Stimulated activated CD4-positive, alpha-beta T cell treated with anti-CD3 and anti-CD28 coated beads, Interleukin-4, amount 100 ng/mL, for 1 hour (primary cell): Measurements from ENCODE around the gene KAT2A.

Experiments used
- DNase-seq: peaks from one replicate; pipeline ENCODE4 v3.0.0-alpha.2; 2020

The KAT2A gene

DNA sequence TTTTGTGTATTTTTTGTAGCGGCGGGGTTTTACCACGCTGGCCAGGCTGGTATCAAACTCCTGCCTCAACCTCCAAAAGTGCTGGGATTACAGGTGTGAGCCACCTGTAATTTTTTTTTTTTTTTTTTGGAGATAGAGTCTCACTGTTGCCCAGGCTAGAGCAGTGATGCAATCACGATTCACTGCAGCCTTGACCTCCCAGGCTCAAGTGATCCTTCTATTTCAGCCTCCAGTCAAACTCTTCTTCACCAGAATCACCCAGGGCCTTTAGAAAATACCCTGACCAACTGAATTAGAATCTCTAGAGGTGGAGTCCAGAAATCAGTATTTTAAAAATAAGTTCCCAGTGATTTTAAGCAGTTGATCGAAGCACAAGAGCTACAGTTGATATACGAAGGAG, 14.0 kb upstream of the KAT2A start:
- DNase-seq, result no peak

DNA sequence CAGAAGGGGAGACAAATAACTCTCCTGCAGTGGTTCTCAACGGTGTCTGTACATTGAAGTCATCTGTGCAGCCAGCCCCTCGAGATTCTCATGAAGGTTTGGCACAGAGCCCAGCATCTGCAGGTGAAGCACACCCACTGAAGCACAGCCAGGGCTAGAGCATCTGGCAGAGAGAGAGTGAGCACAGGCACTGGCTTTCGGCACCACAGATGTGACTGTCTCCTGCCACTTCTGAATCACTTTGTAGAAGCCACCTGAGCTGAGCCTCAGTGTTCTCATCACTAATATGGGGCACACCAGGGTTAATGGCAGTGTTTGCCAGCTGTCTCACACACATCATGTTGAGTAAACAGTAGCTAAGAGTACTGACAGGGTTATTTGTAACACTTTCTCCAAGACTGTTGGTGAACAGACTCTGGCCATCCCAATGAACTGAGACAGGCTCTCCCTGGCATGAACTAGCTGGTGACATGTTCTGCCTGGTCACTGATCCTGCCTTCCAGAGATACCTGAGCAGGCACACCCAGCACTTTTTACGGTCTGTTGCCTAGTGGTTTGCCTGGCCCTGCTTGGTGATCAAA, 12.4 kb upstream of the KAT2A start:
- DNase-seq, result no peak

DNA sequence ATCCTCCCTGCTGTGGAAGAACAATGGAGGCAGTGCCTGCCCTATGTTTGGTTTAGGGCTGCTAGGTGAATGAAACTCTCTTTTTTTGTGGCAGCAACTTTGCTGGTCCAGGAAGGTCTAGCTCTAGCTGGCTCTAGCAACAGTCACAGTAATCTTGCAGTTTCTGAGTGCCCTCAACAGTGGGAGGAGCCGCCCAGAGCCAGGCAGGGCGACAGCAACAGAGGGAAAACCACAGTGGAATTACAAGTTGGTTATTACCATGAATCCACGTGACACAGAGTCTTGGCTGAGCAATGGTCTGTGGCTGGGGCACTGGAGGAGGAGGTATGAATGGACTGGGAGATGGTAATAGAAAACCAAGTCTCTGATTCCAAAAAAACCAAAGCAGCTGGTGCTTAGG, 11.8 kb upstream of the KAT2A start:
- DNase-seq, result no peak

DNA sequence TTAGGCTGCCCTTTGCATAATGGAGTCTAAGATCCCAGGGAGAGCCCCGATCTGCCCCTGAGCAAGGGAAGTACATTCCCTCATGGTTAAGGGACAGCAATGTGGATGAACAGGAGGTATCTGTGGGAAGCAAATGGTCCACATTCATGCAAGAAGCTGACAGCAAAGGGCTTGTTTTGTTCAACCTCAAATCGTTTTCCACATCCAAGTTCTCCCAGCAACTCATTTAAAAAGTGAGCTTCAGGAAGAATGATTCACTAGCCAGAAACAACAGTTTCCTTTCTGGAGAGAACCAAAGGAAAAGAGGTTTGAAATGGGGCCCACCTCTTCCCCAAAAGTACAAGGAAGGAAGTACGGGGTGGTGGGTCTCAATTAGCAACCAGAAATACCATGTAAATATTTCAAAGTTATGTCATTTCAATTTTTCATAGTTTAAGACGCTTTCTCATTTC, 10.8 kb upstream of the KAT2A start:
- DNase-seq, result no peak

DNA sequence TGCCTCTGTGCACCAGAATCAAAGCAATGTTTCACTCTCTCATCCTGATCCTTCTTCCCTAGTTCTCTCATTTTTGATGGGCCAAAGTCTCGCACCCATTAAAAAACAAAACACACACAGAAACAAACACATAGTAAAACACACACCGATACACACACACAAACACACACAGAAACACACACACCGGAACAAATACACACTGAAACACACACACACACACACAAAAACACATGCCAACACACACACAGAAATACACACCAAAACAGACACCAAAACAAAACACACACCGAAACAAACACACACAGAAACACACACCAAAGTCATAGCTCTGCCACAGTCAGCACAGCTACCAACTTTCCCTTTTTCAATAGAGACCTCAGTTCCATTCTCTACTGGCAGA, 10.1 kb upstream of the KAT2A start:
- no peak for DNase-seq

DNA sequence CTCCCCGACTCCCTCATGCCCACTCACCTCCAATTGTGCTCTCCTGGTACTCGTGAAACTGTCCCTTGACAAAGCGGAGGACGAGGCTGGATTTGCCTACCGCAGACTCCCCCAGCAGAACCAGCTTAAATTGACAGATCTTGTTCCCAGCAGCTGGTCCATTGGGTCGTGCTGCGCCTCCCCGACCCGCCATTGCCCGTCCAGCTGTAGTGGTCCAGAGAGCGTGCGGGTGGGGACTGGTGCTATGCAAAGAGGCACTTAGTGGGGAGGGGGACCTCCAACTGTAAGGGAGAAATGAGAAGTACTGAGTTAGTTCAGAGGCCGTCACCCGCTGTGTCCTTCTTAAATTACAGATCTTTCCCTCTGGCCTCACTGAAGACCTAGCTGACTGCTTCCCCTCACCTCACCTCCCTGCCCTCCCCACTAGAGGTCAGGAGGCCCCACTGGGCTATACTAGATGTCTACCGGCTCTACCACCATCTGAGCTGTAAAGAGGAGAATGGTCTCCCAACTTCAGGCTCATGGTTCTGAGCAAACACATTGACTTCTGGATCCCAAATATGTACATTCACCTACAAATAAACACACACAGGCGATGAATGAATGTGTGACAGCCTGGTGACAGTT, 9.3 kb upstream of the KAT2A start:
- DNase-seq, result no peak

DNA sequence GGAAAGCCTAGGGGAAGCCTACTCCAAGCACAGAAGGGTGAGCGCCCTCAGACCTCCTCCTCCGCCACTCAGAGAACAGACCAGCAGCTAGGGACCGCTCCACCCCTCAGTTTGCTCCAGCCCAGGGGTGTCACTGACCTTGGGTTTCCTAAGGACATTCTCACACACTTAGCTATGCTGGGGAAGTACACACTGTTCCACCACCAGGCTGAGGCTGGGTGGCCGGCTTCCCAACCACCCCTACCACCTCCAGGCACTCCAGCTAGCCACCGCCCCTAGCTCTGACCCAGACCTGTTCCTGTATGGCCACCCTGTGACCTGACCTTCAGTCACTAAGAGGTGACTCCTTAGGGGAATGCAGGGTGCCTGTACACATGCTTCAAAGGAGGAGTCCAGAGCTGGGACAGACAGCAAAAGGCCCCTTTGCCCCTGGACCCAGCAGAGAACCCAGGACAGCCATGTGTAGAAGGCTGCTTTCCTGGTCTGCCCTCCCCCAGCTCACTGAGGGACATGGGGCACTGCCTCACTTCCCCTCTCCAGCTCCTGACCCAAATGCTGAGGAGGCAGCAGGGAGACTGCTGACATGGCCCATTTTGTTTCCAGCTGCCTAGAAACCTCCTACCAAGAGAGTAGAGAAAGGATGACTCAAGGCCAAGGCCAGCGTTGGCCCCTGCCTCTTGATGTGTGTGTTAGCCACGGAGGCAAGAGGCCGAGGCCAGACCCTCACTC, 8.1 kb upstream of the KAT2A start:
- no peak for DNase-seq

DNA sequence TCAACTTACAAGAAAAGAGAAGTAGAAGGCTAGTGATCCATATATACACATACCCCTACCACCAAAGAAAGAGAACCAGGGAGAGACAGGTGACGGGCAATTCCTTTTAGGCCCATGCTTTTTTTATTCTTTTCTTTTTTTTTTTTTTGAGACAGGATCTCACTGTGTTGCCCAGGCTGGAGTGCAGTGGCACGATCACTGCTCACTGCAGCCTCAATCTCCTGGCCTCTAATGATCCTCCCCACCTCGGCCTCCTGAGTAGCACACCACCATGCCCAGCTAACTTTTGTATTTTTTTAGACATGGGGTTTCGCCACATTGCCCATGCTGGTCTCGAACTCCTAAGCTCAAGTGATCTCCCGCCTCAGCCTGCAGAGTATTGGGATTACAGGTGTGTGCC, 6.2 kb upstream of the KAT2A start:
- no peak for DNase-seq

DNA sequence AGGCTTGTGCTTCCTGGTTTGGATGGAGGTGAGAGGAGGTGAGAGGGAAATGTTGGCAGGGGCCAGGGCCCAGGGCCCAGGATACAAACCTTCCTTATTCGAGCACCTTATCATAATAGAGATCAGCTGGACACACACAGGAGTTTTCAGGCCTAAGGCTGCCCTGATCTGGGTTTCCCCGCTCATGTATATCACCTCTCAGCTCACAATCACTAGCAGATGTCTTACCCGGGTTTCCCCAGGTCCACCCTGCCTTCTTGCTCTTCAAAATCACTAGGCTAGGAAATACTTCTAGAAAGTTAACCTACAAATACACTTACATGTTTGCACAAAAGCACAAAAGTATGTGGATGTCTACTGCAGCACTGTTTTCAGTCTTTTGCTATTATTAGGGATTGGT, 5.7 kb upstream of the KAT2A start:
- no peak for DNase-seq

DNA sequence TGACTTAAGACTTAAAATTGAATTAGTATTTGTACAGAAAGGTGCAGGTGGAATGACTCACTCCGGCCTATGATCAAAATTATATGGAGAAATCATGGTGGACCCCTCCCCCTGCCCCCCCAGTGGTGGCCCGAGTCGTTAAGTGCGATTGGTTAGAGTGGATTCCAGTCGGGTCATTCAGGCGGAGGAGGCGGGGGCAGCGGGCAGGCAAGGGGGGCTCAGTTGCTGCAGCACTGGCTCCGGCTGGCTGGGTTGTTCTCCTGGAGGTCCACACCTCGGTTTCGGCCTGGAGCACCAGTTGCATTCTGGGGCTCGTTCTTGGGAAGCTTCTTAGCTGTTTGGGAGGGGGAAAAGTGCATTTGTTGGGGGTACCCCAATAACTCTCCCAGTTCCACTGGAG, 4.4 kb upstream of the KAT2A start:
- DNase-seq, result no peak

DNA sequence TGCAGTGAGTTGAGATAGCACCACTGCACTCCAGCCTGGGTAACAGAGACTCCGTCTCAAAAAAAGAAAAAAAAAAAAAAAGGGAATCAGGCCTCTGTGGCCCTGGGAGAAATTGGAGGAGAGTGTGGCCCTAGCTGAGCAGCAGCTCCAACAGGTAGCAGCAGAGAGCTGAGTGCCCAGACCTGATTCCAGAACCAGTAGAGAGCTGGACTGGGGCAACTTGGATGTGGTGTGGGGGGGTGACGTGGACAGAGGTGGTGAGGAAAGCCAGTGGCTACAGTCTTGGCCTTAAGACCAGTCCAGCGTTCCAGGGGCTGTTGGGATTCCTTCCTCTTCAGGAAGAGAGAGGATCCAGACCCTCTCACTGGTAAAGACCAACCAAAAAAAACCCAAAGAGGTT, 3.1 kb upstream of the KAT2A start:
- no peak for DNase-seq

DNA sequence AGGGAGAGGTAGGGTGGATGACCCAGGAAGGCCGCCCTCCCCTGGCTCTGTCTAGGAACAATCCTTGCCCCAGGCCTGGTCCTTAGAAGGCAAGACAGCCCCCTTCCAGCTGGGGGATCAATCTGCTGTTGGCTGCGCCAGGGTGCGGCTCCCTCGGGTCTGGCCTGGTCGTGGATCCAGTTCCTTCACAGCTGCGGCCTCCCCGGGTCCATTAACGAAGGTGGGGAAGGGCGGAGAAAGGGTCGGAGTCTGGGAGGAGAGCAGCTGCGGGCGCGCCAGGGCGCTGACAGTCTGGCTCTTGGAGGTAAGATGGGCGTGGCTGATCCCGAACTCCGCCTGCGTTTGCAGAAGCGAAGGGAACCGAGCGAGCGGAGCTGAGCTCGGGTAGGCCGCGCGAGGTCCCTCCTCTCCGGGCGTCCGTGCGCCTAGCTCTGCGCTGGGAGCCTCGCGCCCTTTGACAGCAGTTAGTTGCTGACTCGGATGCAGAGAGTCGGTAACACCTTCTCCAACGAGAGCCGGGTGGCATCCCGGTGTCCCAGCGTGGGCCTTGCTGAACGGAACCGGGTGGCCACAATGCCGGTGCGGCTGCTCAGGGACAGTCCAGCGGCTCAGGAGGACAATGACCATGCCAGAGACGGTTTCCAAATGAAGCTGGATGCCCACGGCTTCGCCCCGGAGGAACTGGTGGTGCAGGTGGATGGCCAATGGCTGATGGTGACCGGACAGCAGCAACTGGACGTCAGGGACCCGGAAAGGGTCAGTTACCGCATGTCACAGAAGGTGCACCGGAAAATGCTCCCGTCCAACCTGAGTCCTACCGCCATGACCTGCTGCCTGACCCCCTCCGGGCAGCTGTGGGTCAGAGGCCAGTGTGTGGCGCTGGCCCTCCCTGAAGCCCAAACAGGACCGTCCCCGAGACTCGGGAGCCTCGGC, 1.5 kb upstream of the KAT2A start, which contains the start of gene HSPB9:
Gene HSPB9 (plus strand): TSS at position 434 of the 933 bp plus-strand sequence. CDS start 47 bp downstream, at position 481.
- no peak for DNase-seq

DNA sequence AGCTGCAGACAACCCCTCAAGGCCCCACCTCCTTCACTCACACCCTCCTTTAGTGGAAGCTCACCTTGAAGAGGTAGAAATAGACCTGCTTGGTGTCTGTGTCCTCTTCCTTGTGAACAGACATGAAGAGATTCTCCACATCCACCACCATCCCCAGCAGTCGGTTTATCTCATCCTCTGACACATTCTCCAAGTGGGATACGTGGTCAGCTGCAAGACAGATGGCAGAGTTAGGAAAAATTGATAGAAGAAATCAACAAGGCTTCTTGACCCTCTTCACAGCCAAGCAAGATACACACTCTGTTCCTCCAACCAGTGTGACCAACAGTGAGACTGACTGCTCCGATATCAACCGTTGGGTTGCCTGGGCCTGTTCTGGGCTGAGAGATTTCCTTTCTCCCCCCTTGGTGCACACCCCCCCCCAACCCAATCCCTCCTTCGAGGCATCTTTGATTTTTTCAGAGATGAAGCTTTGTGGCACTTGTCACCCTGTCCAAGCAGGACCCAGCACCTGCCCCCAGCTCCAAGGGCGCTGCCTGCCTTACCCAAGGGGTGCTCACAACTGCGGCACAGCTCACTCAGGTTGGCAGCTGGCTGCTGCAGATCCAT, 902 bp downstream of the KAT2A start:
- no peak for DNase-seq

DNA sequence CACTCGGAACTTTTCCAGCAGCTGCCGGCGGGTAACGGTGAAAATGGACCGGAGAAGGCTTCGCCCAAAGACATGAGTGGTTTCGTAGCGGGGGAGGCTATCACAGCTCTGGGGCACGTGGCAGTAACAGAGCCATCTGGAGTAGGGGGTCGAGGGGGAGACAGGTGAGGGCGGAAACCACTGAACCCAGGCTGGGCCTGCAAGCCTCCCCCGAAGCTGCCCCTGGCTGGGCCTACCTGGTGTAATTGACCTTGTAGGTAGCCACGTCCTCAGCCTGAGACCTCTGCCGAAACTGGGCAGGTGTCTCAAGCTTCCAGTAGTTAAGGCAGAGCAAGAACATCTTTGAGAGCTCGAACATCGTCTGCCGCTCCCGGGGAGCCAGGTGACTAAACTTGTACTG, 1.9 kb downstream of the KAT2A start:
- no peak for DNase-seq

DNA sequence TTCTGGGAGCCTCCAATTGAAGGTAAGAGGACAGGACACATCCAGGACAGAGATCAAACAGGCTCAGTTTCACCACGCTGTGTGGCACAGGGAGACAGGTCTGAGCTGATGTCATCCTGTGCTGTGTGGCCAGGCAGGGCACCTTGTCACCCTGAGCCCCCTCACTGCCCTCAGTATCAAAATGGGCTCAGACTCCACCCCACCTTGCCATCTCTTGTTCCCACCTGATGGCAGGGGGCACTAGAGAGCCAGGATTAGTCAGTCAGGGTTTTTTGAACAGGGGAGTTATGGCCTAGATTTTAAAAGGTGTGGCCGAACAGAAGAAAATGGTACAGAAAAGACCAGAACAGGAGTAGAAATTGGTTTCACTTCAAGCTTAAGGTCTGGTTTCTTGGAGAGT, 2.6 kb downstream of the KAT2A start:
- DNase-seq, result peak; percentile 49

DNA sequence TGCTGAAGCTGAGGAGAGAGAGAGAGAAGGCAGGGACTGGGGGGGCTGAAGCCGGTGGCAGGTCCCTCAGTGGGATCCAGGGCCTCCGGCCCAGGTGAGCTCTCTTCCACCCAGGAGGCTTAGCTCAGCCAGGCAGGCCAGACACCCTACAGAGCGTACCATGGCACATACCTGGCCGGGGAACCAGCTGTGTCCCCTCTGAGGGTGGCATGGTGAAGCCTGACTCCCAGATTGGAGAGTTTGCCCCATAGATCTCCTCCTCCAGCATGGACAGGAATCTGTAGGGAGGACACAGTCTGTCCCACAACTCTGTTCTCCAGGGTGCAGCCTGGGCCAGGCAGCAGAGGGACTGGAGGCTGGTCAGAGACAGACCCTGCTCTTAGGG, 3.0 kb downstream of the KAT2A start:
- DNase-seq, result no peak

DNA sequence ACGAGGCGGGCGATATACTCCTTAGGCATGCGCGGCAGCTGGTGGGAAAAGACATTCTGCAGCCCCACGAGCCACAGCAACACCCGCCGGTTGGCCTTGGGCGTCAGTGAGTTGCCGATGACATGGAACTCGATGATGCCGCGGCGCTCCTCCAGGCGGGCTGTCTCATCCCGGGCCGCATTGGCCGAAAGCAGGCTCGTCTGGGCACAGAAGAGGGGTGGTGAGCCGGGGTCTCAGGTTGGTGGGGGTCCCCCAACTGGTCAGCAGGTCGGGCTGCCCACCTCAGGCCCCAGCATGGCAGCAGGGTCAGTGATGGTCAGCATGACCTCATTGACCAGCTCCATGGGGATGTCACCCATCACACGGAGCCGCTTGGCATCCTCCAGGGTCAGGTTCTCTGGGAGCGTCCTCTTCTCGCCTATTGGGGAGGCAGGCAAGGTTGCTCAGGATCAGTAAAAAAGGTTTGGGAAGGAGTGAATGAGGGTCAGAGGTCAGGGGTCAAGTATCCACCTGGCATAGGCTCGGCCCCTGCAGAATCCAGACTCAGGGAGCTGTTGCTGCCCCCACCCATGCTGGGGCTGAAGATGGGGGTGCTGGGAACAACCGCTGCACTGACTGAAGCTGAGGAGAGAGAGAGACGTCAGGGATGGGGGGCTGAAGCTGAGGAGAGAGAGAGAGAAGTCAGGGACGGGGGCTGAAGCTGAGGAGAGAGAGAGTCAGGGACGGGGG, 3.6 kb downstream of the KAT2A start:
- no peak for DNase-seq

DNA sequence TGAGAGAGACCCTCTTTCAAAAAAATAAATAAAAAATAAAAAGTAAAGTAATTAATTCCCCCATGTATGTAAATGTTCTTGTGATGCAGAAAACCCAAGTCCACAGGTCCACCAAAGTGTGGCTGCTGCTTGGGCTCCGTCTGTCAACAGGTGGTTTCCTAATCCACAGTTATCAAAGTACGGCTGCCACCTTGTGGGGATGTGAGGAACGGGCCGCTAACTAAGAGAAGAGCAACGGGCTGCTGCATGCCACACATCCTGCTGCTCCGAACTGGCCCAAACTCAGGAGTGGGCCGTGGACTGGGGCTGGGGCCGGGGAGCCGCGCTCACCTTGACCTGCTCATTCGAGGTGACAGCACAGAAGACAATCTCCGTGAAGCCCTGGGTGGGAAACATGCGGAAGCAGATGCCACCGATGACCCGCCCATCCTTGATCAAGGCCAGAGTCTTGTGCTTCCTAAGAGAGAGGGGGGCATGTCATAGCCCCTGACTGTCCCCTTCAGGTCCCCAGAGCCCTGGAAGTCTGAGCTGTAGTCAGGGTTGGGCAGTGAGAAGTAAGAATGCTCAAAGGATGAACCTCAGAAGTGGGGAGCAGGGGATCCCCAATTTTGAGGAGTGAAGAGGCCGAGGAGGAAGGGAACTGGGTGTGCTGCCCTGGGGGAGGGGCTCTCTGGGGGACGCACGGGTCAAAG, 4.3 kb downstream of the KAT2A start:
- peak; percentile 79 for DNase-seq

DNA sequence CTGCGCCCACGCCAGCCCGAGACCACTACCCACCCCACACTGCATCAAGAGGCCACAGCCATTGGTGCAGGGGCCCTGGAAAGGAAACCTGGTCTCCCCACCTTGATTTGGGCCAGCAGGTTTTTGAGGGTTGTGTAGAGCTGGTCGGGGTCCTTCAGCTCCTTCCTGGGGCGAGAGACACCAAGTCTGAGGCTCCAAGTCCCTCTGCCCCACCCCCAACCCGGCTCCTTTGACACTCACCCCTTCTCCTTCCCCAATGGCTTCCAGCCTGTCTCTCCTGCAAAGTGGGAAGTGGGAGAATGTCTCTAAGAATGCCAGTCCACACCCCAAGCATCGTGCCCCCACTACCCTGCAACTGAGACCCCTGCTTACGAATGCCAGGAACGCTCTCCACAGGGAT, 7.0 kb downstream of the KAT2A start:
- no peak for DNase-seq

DNA sequence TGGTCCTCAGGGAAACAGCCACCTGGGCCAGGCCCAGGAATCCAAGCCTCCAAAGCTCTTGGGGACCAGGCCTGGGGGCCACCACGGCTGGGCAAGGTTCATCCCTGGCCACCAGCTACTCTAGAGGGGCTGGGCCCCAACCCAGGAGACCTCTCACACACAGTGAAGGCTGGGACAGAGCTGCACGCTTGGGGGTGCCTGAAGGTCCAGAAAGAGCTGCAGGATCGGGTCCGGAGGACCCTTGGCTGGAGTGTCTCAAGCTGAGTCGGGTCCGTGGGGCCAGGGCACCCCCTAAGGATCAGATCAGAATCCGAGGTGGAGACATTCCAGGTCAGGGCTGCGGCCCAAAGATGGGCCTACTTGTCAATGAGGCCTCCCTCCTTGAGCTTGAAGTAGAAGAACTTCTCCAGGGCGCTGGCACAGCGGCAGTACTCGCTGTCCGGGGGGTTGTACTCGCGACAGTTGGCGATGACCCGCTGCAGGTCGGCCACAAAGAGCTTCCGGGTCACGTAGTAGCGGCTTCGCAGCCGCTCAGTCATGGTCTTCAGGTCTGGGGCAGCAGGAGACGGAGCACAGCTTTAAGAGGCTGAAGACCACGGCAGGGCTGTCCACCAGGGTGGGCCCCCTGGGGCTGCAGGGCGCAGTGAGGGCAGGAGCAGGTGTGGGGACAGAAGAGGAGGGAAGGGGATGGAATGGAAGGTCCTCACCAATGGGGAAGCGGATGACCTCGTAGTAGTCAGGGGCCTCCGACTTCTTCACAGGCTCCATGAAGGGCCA, 7.7 kb downstream of the KAT2A start:
- DNase-seq, result no peak
